GM13976 (cell line): ENCODE data around the gene ST6GALNAC5.

Source experiments
- DNase-seq: peaks from one replicate; pipeline ENCODE4 v3.0.0; 2012; ENCODE audit warnings: low spot score
- CTCF ChIP-seq: IDR thresholded peaks from 2 replicates; pipeline ENCODE4 v1.5.1; 2012; ENCODE audit warnings: borderline replicate concordance, mild to moderate bottlenecking; ENCODE audit not compliant: insufficient read depth; ENCODE audit errors: extremely low read depth, missing control alignments, control extremely low read depth
- in situ Hi-C: fragments of 300-500 bp; cut with MboI; formaldehyde crosslinking; loops from one replicate; pipeline ENCODE4 v1.12.0; 2022; ENCODE audit warnings: low sequenced_read_pairs, mixed read lengths, inconsistent platforms; ENCODE audit not compliant: unreplicated experiment

The ST6GALNAC5 gene

GRCh38 chr1:76950306-76950705 lies 83.0 kb downstream of the ST6GALNAC5 start:
- no peak for DNase-seq
- TF ChIP-seq CTCF: no peak
- in situ Hi-C loops: no loop called here

GRCh38 chr1:76951153-76951552 lies 83.9 kb downstream of the ST6GALNAC5 start:
- DNase-seq: no peak
- no peak for TF ChIP-seq CTCF
- in situ Hi-C loops: no loop called here

GRCh38 chr1:76955652-76956051 lies 88.4 kb downstream of the ST6GALNAC5 start:
- in situ Hi-C loops: no loop called here
- TF ChIP-seq CTCF: no peak
- DNase-seq: no peak

- in situ Hi-C loops: no loop called here
- DNase-seq: no peak
These were observed 90.7 kb downstream of the ST6GALNAC5 start for GRCh38 chr1:76957961-76958360.

GRCh38 chr1:76958828-76959227 lies 91.5 kb downstream of the ST6GALNAC5 start:
- in situ Hi-C loops: no loop called here
- TF ChIP-seq CTCF: no peak
- DNase-seq: no peak

More at GRCh38 chr1:76957961-76958360, 90.7 kb downstream of the ST6GALNAC5 start:
- TF ChIP-seq CTCF: no peak

- no peak for DNase-seq
- in situ Hi-C loops: no loop called here
- TF ChIP-seq CTCF: no peak
These were observed 92.3 kb downstream of the ST6GALNAC5 start for GRCh38 chr1:76959556-76959955.
